Activated T-helper 1 cell treated with anti-CD3 and anti-CD28 coated beads, Interleukin-12 subunit alpha, Interleukin-12 subunit beta, Interleukin-2, Interleukin-4 antibody, amounts not matched to agents 30 ng/mL and 10 ng/mL and 1 ng/mL, durations not matched to agents 14 hours and 24 hours and 36 hours (primary cell): ENCODE data around the gene FOXF2. TPM values are rescaled to one million over a fixed set of nuclear protein-coding genes. Genes with fewer than 3 reads are reported as not detected.
A peak's percentile ranks its signal among the peaks of the same experiment; 100 is the strongest.
"Not testable (repeated sequence)": the region's sequence is repeated elsewhere in the genome, so short reads cannot be mapped to it uniquely, and the experiment has no call there.

Experiments
- DNase-seq: peaks from one replicate; pipeline ENCODE4 v3.0.0; 2021; ENCODE audit warnings: low spot score
- H3K27ac Mint-ChIP-seq: one replicate; pipeline ENCODE4 v1.8.0; 2021; ENCODE audit warnings: mild to moderate bottlenecking, mixed read lengths
- H3K27me3 Mint-ChIP-seq: one replicate; pipeline ENCODE4 v1.8.0; 2022; ENCODE audit warnings: mild to moderate bottlenecking, moderate library complexity, mixed read lengths; ENCODE audit not compliant: insufficient read depth
- H3K36me3 Mint-ChIP-seq: one replicate; pipeline ENCODE4 v1.8.0; 2021; ENCODE audit warnings: low read depth, mixed read lengths
- H3K4me1 Mint-ChIP-seq: one replicate; pipeline ENCODE4 v1.8.0; 2021; ENCODE audit warnings: low read depth, mixed read lengths
- H3K4me3 Mint-ChIP-seq: one replicate; pipeline ENCODE4 v1.8.0; 2021; ENCODE audit warnings: mild to moderate bottlenecking, moderate library complexity, mixed read lengths
- H3K9me3 Mint-ChIP-seq: one replicate; pipeline ENCODE4 v1.8.0; 2021; ENCODE audit warnings: mixed read lengths
- intact Hi-C: fragments of 100-400 bp; cut with micrococcal nuclease; formaldehyde crosslinking; loops from one replicate; pipeline ENCODE4 v1.15.1; 2024
- total RNA-seq: library from RNA; stranded (reverse); gene quantifications from 2 replicates; pipeline ENCODE4 v1.2.3, GENCODE V29; 2022

FOXF2 gene
- not detected in 2 replicates for total RNA-seq

DNA sequence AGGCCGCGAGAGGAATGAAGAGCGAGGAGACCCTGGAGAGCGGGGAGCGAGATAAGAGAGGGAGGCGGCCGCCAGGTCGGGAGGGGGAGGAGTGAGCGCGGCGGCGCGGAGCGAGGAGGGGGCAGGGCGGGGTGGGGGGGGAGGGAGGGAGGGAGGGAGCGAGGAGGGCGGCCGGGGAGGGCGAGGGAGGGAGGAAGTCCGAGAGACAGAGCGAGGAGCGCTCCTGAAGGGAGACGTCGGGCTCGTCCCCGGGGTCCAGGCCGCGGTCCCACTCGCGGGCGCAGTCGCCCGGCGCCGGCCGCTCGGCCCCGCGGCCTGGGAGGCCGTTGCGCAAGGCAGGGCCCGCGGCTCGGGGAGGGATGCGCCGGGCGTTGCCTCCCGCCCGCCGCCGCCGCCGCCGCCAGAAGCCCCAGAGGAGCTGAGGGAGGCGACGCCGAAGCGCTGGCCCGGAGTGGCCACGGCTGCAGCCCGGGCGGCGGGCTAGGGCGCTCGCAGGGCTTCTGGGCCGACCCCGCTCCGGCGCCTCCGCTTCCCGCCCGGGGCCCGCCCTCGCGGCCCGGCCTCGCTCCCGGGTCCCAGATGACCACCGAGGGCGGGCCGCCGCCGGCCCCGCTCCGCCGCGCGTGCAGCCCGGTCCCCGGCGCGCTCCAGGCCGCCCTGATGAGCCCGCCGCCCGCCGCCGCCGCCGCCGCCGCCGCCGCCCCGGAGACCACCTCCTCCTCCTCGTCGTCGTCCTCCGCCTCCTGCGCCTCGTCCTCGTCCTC is at the start of gene FOXF2:
Gene FOXF2, plus strand, starts transcription at position 208 of the 764 bp plus-strand sequence. Its CDS starts 372 bp downstream, at position 580.
- Mint-ChIP-seq H3K4me1 (peaks cover 8% of the 10 kb centered on the region), H3K36me3 (no peaks in the 10 kb centered on the region), H3K9me3 (no peaks in the 10 kb centered on the region), H3K4me3 (peak within 1 kb of the TSS; percentile 53), H3K27ac (peak within 1 kb of the TSS; percentile 75), H3K27me3 (peaks cover 76% of the 10 kb centered on the region)
- intact Hi-C loops = no loop called here
- DNase-seq = no peak

DNA sequence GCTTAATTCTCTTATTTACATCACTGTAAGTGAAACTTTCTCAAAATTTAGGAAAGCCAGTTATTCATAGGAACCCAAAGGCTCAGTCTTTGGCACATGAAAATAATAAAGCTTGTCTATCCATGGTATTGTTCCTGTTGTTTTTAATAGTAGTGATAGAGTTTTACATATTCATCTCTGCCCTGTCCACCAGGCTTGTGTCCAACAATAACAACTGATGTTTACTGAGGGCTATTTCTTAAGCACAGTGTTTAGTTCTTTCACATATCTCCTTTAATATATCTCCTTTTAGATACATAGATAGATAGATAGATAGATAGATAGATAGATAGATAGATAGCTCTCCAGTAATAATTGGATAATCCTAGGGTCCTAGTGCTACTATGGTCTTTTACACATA is 43.3 kb upstream of the FOXF2 start:
- no peak for DNase-seq
- Mint-ChIP-seq H3K36me3 (no peaks in the 10 kb centered on the region), H3K4me1 (no peaks in the 10 kb centered on the region), H3K9me3 (peaks cover 19% of the 10 kb centered on the region), H3K4me3 (no peak overlapping the region), H3K27me3 (peaks cover 19% of the 10 kb centered on the region), H3K27ac (no peak overlapping the region)
- intact Hi-C loops = no loop called here

DNA sequence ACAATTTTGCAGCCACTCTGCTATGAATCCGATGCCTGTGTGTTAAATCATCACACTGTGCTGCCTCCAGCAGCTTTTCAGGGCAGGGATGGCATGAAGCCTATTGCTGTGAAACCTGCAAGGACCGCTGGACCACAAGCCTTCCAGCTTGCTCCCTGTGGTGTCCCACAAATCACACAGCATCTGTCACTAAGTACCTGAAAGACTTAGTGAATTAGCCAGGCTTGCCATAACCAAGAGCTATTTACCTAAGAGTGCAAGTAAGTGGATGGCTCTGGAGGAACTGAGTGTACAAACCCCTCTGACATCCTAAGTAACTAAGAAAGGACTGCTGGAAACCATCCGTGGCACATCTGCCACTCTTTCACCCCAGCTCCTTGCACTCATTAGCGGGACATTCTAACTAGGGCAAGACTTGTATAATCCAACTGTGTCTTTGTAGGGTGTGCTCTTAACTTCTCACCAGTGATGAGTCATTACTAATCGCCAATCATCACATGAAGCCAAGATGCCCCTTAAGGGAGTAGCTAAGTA is 42.8 kb upstream of the FOXF2 start:
- intact Hi-C loops = no loop called here
- H3K4me1 Mint-ChIP-seq = no peaks in the 10 kb centered on the region
- H3K4me3 Mint-ChIP-seq = no peak overlapping the region
- peaks cover 24% of the 10 kb centered on the region for H3K9me3 Mint-ChIP-seq
- no peak overlapping the region for H3K27ac Mint-ChIP-seq
- H3K36me3 Mint-ChIP-seq = no peaks in the 10 kb centered on the region
- peaks cover 13% of the 10 kb centered on the region for H3K27me3 Mint-ChIP-seq
- no peak for DNase-seq

DNA sequence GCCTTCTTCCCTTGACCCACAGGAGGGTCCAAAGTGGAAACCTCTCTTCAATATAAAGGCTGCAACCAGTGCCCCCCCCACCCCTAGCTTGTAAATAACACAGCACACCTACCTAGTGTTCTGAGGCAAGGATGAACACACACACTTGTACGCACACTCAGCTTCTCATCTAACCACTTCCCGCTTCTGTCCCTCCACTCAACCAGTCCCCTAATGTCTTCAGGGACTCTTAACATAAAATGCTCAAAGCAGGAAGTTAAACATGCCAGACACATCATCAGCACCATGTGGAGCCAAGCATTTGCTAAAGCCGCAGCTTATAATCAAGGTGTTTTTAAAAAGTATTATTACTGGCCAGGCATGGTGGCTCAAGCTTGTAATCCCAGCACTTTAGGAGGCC is 42.2 kb upstream of the FOXF2 start:
- no peak for DNase-seq
- Mint-ChIP-seq H3K4me1 (no peaks in the 10 kb centered on the region), H3K9me3 (peaks cover 28% of the 10 kb centered on the region), H3K27me3 (peaks cover 10% of the 10 kb centered on the region), H3K4me3 (no peak overlapping the region), H3K27ac (no peak overlapping the region), H3K36me3 (no peaks in the 10 kb centered on the region)
- intact Hi-C loops = no loop called here

DNA sequence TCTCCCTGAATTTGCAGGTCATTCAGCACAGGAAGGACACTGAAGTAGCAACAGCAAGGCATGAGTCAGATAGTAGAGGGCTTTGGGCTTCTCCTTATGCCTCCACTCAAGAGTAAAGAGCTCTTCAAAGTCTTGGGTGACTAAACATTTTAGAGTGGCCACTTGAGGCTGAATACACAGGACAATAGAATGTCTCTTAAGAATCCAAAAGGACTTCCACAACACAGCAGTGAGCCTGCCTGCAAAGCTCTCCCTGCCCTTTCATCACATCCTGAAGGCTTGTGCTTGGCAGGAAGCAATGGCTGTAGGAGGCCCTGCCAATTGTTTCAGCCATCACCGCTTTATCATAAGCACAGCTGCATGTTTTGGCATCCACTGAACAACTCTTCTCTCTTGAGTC is 40.7 kb upstream of the FOXF2 start:
- no peaks in the 10 kb centered on the region for H3K36me3 Mint-ChIP-seq
- no peak overlapping the region for H3K27ac Mint-ChIP-seq
- H3K4me3 Mint-ChIP-seq = no peak overlapping the region
- intact Hi-C loops = no loop called here
- H3K9me3 Mint-ChIP-seq = peaks cover 26% of the 10 kb centered on the region
- DNase-seq = no peak
- peaks cover 11% of the 10 kb centered on the region for H3K27me3 Mint-ChIP-seq
- no peaks in the 10 kb centered on the region for H3K4me1 Mint-ChIP-seq

DNA sequence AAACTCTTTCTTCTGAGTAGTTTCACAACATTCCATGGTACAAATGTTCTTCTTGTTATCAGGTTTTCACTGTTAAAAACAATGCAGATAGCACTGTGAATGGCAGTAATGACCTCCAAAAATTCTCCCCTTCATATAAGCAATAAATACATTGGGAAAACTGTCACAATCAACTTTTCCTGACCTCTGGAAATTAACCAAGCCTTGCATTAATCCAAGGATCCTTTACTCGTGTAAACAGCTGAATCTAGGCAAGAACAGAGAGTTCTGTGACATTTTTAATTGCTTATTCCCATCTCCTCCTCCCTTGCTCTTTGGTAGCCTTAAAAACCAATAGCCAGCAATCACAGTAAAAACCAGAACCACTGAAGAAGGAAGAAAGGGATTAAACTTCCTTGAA is 39.7 kb upstream of the FOXF2 start:
- H3K27me3 Mint-ChIP-seq = peaks cover 11% of the 10 kb centered on the region
- peaks cover 16% of the 10 kb centered on the region for H3K9me3 Mint-ChIP-seq
- no peak for DNase-seq
- H3K4me3 Mint-ChIP-seq = no peak overlapping the region
- H3K36me3 Mint-ChIP-seq = no peaks in the 10 kb centered on the region
- no peak overlapping the region for H3K27ac Mint-ChIP-seq
- intact Hi-C loops = no loop called here
- H3K4me1 Mint-ChIP-seq = no peaks in the 10 kb centered on the region

DNA sequence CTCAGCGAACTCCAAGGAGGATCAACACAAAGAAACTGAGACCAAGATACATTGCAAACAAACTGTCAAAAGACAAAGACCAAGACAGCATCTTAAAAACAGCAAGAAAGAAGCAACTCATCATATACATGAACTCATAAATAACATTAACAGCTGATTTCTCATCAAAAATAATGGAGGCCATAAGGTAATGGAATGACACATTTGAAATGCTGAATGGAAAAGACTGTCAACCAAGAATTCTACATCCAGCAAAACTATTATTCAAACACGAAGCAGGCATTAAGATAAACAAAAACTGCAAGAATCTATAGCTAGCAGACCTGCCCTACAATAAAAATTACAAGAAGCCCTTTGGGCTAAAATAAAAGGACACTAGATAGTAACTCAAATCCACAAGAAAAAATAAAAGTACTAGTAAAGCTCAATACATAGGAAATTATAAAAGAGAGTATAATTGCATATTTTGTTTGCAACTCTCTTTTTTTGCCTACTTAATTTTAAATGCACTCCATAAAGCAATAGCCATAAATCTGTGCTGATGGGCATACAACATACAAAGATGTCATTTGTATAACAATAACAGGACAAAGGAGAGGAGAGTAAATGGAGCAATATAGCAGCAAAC is 37.9 kb upstream of the FOXF2 start:
- H3K36me3 Mint-ChIP-seq = no peaks in the 10 kb centered on the region
- intact Hi-C loops = no loop called here
- H3K9me3 Mint-ChIP-seq = peaks cover 13% of the 10 kb centered on the region
- DNase-seq = no peak
- no peak overlapping the region for H3K27ac Mint-ChIP-seq
- no peaks in the 10 kb centered on the region for H3K4me1 Mint-ChIP-seq
- no peak overlapping the region for H3K4me3 Mint-ChIP-seq
- H3K27me3 Mint-ChIP-seq = peaks cover 8% of the 10 kb centered on the region

DNA sequence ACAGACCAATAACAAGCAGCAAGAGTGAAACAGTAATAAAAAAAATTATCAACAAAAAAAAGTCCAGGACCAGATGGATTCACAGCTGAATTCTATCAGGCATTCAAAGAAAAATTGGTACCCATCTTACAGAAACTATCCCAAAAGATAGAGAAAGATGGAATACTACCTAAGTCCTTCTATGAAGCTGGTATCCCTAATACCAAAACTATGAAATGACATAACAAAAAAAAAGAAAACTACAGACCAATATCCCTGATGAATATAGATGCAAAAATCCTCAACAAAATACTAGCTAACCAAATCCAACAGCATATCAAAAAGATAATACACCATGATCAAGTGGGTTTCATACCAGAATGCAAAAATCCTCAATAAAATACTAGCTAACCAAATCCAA is 34.3 kb upstream of the FOXF2 start:
- peaks cover 13% of the 10 kb centered on the region for H3K9me3 Mint-ChIP-seq
- H3K4me1 Mint-ChIP-seq, H3K4me3 Mint-ChIP-seq: not testable (repeated sequence)

DNA sequence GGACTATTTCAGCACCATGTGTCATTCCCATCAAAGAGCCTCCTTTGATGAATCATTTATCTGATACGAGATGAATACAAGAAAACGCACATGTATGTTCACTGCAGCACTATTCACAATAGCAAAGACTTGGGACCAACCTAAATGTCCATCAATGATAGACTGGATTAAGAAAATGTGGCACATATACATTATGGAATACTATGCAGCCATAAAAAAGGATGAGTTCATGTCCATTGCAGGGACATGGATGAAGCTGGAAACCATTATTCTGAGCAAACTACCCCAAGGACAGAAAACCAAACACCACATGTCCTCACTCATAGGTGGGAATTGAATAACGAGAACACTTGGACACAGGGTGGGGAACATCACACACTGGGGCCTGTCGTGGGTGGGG is 27.7 kb upstream of the FOXF2 start:
- H3K36me3 Mint-ChIP-seq = not testable (repeated sequence)

More for the DNA sequence above, 34.3 kb upstream of the FOXF2 start:
- DNase-seq, H3K27ac Mint-ChIP-seq, H3K27me3 Mint-ChIP-seq, intact Hi-C loops, H3K36me3 Mint-ChIP-seq: not testable (repeated sequence)

DNA sequence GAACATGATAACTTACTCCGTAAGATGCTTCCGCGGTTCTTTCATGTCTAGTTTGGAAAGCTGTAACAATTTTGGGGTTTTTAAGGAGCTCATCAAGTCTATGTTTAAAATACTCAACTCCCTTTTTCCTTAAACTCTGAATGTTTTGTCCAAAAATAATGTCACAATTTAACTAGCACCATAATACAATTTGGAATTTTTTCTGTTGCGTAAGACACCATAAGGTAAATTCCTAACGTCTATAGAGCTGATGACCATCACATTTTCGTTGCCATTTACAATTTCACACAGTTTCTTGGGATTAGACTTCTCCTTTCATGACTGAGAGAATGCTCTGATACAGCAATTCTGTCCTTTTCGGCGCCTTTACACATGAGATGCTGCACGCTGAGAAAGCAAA is 26.7 kb upstream of the FOXF2 start:
- H3K4me1 Mint-ChIP-seq = no peaks in the 10 kb centered on the region
- H3K27ac Mint-ChIP-seq = no peak overlapping the region
- no peaks in the 10 kb centered on the region for H3K9me3 Mint-ChIP-seq
- no peak overlapping the region for H3K4me3 Mint-ChIP-seq
- H3K27me3 Mint-ChIP-seq = peaks cover 16% of the 10 kb centered on the region
- intact Hi-C loops = no loop called here
- no peak for DNase-seq
- H3K36me3 Mint-ChIP-seq = no peaks in the 10 kb centered on the region

More for the DNA sequence above, 27.7 kb upstream of the FOXF2 start:
- H3K4me1 Mint-ChIP-seq, H3K9me3 Mint-ChIP-seq, H3K27ac Mint-ChIP-seq, DNase-seq, intact Hi-C loops, H3K4me3 Mint-ChIP-seq: not testable (repeated sequence)
- peaks cover 15% of the 10 kb centered on the region for H3K27me3 Mint-ChIP-seq

DNA sequence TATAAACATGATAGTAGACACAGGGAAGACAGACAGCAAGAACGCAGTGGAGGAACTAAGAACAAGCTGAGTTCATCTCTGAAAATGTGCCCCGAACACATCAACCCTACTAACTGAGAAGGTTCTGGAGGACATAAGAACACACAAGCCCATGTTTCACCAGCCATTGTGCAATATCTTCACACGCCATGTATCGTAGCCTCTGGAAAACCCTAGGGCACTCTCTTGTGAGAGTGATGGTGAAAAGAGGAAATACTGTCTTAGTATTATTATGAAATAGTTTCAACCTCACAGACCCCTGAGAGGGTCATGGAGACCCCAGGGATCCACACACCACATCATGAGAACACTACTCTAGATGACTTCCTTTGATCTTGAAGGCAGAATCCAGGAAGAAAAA is 26.1 kb upstream of the FOXF2 start:
- H3K9me3 Mint-ChIP-seq = no peaks in the 10 kb centered on the region
- H3K36me3 Mint-ChIP-seq = no peaks in the 10 kb centered on the region
- H3K4me1 Mint-ChIP-seq = no peaks in the 10 kb centered on the region
- intact Hi-C loops = no loop called here
- no peak overlapping the region for H3K27ac Mint-ChIP-seq
- peaks cover 19% of the 10 kb centered on the region for H3K27me3 Mint-ChIP-seq
- H3K4me3 Mint-ChIP-seq = no peak overlapping the region
- DNase-seq = no peak

DNA sequence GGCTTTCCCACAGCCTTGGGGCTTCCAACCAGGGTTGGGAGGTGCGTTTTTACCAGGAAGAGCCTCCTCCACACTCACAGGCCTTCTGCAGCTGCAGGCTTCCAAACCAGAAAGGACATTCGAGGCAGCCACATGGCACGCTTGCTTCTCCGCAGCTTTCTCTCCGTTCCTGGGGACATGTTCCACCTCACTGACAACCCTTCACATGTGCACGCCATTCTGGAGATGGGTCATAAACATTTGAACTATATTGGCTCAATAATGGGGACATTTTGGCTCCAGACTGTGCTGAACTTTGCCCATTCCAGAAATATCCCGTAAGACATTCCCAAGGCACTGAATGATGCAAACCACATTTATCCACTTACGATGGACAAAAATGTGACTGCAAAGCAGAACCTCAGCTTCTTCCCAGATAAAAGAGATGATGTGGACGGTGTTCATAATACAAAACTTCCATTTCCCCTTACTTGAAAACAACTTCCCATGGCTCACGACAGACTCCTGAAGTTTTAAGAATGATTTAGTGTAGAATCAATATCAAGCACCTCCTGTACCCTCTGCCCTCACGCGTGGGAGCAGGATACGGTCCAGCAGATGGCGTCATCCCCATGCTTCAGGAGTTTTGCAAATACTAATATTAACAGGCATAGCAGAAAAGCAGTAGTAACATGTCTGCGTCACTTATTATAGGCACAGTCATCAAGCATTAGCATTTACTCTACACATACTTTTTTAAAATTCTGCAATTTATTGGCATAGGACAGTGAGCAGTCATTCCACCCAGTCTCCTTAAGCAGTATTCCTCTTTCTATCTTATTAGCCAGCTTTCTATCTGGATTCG is 25.4 kb upstream of the FOXF2 start:
- H3K36me3 Mint-ChIP-seq = no peaks in the 10 kb centered on the region
- H3K27ac Mint-ChIP-seq = no peak overlapping the region
- H3K9me3 Mint-ChIP-seq = no peaks in the 10 kb centered on the region
- no peaks in the 10 kb centered on the region for H3K4me1 Mint-ChIP-seq
- H3K27me3 Mint-ChIP-seq = peaks cover 25% of the 10 kb centered on the region
- DNase-seq = no peak
- no peak overlapping the region for H3K4me3 Mint-ChIP-seq
- intact Hi-C loops = no loop called here

DNA sequence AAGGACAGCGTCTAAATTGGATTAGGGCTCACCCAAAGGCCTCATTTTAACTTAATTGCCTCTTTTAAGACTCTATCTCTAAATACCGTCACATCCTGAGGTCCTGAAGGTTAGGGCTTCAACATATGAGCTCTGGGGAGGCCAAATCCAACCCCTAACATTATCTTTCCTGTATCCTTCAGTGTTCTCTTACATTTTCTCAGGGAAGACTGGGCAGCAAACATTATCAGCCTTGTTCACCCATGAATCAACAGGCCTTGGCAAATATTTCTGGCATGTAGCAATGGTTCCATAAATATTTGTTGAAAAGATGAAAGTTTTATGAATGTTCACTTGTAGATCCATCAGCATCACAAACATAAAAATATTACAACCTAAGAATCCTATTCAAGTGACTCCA is 24.6 kb upstream of the FOXF2 start:
- intact Hi-C loops = no loop called here
- Mint-ChIP-seq H3K27ac (no peak overlapping the region), H3K4me3 (no peak overlapping the region), H3K36me3 (no peaks in the 10 kb centered on the region), H3K27me3 (peaks cover 25% of the 10 kb centered on the region), H3K4me1 (no peaks in the 10 kb centered on the region), H3K9me3 (no peaks in the 10 kb centered on the region)
- no peak for DNase-seq
